ENCODE results near the gene CPLX3.

CPLX3 gene

DNA sequence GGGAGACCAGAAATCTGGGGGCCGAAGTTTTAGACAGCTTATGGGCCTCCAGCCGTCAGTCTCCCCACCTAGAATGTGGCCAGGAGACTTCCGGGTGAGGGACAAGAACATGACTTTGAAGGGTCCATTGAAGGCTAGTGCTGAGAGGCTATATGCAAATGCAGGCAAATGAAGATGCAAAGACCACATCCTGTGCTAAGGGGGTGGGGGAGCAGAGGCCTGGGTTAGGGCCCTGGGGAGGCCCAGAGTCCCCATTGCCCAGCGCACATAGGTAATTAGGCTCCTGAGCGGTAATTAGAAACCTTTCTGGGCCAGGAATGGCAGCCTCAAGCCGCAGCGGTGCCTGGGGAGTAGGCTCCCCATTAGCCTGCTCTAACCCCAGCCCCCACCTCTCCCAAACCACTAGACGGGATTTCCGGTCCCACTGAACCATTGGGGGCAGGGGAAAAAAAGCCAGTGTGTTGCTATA lies 37.7 kb upstream of the CPLX3 start:
- no peak overlapping the region for H3K4me3 ChIP-seq (ENCODE audit: control insufficient read depth, low read depth, low read length)
- no peak for DNase-seq (ENCODE audit: low read depth)
- TF ChIP-seq, protein P1, sequence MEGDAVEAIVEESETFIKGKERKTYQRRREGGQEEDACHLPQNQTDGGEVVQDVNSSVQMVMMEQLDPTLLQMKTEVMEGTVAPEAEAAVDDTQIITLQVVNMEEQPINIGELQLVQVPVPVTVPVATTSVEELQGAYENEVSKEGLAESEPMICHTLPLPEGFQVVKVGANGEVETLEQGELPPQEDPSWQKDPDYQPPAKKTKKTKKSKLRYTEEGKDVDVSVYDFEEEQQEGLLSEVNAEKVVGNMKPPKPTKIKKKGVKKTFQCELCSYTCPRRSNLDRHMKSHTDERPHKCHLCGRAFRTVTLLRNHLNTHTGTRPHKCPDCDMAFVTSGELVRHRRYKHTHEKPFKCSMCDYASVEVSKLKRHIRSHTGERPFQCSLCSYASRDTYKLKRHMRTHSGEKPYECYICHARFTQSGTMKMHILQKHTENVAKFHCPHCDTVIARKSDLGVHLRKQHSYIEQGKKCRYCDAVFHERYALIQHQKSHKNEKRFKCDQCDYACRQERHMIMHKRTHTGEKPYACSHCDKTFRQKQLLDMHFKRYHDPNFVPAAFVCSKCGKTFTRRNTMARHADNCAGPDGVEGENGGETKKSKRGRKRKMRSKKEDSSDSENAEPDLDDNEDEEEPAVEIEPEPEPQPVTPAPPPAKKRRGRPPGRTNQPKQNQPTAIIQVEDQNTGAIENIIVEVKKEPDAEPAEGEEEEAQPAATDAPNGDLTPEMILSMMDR (IDR thresholded peaks at IDR 0.05; ENCODE audit: control insufficient read depth, insufficient read depth, low read depth, low read length, missing control alignments) = no peak

DNA sequence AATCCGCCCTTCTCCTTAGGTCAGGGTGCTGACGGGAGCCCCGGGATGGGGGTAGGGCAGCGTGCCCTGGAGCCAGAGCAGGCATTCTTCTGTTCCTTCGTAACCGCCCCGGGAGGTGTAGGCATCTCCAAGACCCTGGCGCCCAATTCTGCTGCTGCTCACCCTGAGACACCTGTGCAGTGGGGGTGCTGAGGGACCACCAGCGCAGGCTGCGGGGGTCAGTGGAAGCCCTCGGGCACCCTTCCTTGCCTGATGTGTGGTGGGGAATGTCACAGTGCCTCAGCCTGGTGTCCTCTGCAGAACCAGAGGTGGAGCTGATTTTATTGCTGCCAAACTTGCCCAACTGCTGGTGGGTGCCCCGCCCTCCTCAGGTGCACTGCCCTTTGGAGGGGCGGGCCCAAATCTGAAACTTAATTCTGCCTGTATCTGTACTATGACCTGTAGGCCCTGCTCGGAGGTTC lies 37.2 kb upstream of the CPLX3 start:
- H3K4me3 ChIP-seq (ENCODE audit: control insufficient read depth, low read depth, low read length) = no peak overlapping the region
- DNase-seq (ENCODE audit: low read depth) = no peak
- TF ChIP-seq, protein P1 (IDR thresholded peaks at IDR 0.05; ENCODE audit: control insufficient read depth, insufficient read depth, low read depth, low read length, missing control alignments) = no peak

DNA sequence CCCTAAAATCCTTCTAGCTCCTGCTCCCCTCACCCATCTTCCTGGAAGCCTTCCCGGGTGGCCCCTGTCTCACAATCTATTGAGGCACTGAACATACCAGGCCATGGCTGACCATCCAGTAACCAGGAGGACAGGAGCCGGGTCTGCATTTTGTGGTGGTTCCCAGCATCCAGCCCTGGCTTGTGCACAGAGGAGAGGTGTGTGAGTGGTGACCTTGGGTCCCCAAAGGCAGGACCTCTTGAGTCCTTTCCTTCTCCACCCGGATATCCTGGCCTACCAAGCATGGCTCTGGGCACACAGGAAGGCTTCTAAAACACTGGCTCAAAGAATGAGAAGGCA lies 36.7 kb upstream of the CPLX3 start:
- no peak for DNase-seq (ENCODE audit: low read depth)
- no peak overlapping the region for H3K4me3 ChIP-seq (ENCODE audit: control insufficient read depth, low read depth, low read length)
- TF ChIP-seq, protein P1 (IDR thresholded peaks at IDR 0.05; ENCODE audit: control insufficient read depth, insufficient read depth, low read depth, low read length, missing control alignments) = no peak

DNA sequence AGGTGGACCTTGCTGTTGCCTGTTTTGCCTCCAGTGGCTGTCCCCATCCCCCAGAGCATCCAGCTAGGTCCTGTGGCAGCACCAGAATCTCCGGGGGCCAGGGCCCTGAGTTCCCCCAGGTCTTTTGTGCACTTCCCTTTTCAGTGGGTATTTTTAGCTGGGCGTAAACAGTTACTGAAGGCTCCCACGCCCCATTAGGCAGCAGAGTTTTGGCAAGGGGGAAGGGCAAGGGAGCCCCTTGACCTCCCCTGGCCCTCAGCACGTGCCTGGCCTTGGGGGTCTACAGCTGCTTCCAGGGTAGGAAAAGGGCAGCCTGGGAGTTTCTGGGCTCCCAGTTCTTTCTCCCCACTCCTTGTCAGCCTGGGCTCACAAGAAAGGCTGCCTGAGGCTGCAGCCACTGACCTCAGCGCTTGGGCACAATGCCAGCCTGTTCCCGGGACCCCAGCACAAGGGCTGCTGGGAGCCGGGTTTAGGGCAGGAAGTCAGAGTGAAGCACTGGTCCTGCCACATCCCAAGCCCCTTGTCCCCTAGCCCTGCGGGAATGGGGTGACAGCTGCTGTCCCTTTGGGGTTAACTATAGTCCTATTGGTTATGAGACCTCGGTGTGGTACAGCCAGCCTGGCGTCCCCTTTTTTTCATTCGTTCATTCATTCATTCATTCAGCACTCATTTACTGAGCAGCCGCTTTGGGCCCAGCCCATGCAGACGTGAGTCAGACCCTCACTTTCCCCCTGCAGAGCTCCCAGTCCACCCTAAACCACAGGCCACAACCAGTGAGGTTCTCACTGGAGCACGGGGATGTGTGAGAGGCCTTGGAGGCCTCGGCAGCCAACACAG lies 36.1 kb upstream of the CPLX3 start:
- no peak overlapping the region for H3K4me3 ChIP-seq (ENCODE audit: control insufficient read depth, low read depth, low read length)
- TF ChIP-seq, protein P1 (IDR thresholded peaks at IDR 0.05; ENCODE audit: control insufficient read depth, insufficient read depth, low read depth, low read length, missing control alignments) = no peak
- DNase-seq (ENCODE audit: low read depth) = no peak

DNA sequence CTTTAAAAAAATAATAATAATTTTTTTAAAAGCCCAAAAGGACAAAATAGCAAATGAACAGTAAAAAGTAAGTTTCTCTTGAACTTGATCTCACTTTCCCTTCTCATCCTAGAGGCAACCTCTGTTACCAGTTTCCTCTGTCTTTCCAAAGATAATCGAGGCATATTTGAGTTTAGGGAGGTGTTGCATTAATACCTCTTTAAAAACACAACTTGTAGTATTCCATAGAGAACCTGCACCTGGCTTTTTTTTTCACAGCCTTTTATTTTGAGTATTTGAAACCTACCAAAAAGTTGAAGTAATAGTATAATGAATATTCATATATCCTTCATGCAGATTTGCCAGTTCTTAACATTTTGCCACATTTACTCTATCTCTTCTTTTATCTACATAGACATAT lies 35.4 kb upstream of the CPLX3 start:
- no peak overlapping the region for H3K4me3 ChIP-seq (ENCODE audit: control insufficient read depth, low read depth, low read length)
- DNase-seq (ENCODE audit: low read depth) = no peak
- TF ChIP-seq, protein P1 (IDR thresholded peaks at IDR 0.05; ENCODE audit: control insufficient read depth, insufficient read depth, low read depth, low read length, missing control alignments) = no peak

DNA sequence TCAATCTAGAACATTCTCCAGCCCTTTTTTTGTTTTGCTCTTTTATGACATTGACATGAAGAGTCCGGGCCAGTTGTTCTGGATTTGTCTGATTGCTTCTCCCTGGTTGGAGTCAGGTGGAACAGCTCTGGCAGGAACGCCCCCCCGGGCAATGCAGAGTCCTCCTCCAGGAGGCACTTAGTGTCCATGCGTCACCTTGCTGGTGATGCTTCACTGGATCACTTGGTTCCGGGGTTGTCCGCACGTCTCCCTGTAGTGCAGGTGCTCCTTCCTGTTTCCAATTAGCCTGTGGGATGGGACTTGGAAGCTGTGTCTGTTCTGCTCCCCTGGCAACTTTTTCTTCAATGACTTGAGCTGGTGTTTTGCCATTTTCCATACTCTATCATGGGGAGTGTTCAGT lies 34.8 kb upstream of the CPLX3 start:
- H3K4me3 ChIP-seq (ENCODE audit: control insufficient read depth, low read depth, low read length) = no peak overlapping the region

More for the DNA sequence above, 34.8 kb upstream of the CPLX3 start:
- TF ChIP-seq, protein P1 (IDR thresholded peaks at IDR 0.05; ENCODE audit: control insufficient read depth, insufficient read depth, low read depth, low read length, missing control alignments) = no peak
- no peak for DNase-seq (ENCODE audit: low read depth)

Data from AG09309 (cell line).